Activated CD8-positive, alpha-beta memory T cell treated with anti-CD3 and anti-CD28 coated beads, Interleukin-2, amount 10 ng/mL, durations not matched to agents 7 days and 5 days (primary cell): ENCODE results near the gene ARHGEF6. TPM values are rescaled to one million over a fixed set of nuclear protein-coding genes. Genes with fewer than 3 reads are reported as not detected.
A peak's percentile ranks its signal among the peaks of the same experiment; 100 is the strongest.

Experiments used
- ATAC-seq: fragments of 150-1000 bp; cut with Tn5 transposase; one replicate; pipeline ENCODE4 v1.10.0; 2021; ENCODE audit warnings: moderate library complexity
- CTCF ChIA-PET: fragments of 350-600 bp; sonication (Branson Sonifier 250); formaldehyde crosslinking; loops from one replicate; lab custom pipeline; 2021; ENCODE audit warnings: antibody characterized with exemption; lab: Charles Lee
- DNase-seq: peaks from one replicate; pipeline ENCODE4 v3.0.0-alpha.2; 2020
- H3K27ac Mint-ChIP-seq: one replicate; pipeline ENCODE4 v1.8.0; 2021; ENCODE audit warnings: mild to moderate bottlenecking, mixed read lengths
- H3K27me3 Mint-ChIP-seq: one replicate; pipeline ENCODE4 v1.8.0; 2021; ENCODE audit warnings: mixed read lengths
- H3K36me3 Mint-ChIP-seq: one replicate; pipeline ENCODE4 v1.8.0; 2021; ENCODE audit warnings: mild to moderate bottlenecking, mixed read lengths
- H3K4me1 Mint-ChIP-seq: one replicate; pipeline ENCODE4 v1.8.0; 2021; ENCODE audit warnings: mixed read lengths
- H3K4me3 Mint-ChIP-seq: one replicate; pipeline ENCODE4 v1.8.0; 2021; ENCODE audit warnings: mild to moderate bottlenecking, moderate library complexity, mixed read lengths
- H3K9me3 Mint-ChIP-seq: one replicate; pipeline ENCODE4 v1.8.0; 2022; ENCODE audit warnings: low read depth, mixed read lengths
- total RNA-seq, 2 experiments: library from RNA; stranded (reverse); gene quantifications; one replicate each; pipeline ENCODE4 v1.2.3, GENCODE V29; 2021

Gene ARHGEF6
- total RNA-seq, 2 experiments from 2014 or later, result 108 to 126 TPM

- Mint-ChIP-seq H3K4me1 (peaks cover 70% of the 10 kb centered on the region), H3K36me3 (peaks cover 14% of the 10 kb centered on the region), H3K27ac (no peak overlapping the region), H3K9me3 (no peaks in the 10 kb centered on the region), H3K27me3 (no peaks in the 10 kb centered on the region), H3K4me3 (no peak overlapping the region)
- CTCF ChIA-PET, result interaction anchor here (1.6 kb wide), 1 partner anchor 24 kb away, joined by 5 read pairs; no protein-coding TSS in a partner anchor
- ATAC-seq (no peak), DNase-seq (no peak)
Observed at GRCh38 chrX:136752796-136753195, 27.9 kb downstream of the ARHGEF6 start.

DNA sequence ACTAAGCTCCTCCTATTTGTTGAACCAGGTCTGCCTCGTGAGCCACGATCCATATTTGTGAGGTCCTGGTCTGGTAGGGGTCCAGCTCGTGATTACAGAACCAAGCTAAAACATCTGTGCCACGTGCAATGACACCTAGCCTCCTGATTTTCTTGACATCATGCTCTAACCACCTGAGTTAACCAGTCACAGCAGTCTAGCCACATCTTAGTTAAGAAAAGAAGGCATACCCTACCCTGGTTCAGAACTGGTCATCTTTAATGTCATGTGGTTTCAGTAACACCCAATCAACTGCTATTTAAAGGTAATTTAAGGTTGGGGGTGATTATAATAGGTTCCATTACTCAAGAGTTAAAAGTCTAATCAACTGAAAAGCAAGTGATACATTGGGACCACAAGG, 28.4 kb downstream of the ARHGEF6 start:
- DNase-seq (no peak), ATAC-seq (no peak)
- Mint-ChIP-seq H3K27me3 (no peaks in the 10 kb centered on the region), H3K4me3 (no peak overlapping the region), H3K36me3 (peaks cover 10% of the 10 kb centered on the region), H3K4me1 (peaks cover 71% of the 10 kb centered on the region), H3K27ac (no peak overlapping the region), H3K9me3 (no peaks in the 10 kb centered on the region)
- CTCF ChIA-PET, result interaction anchor here (1.6 kb wide), 1 partner anchor 24 kb away, joined by 5 read pairs; no protein-coding TSS in a partner anchor

GRCh38 chrX:136750364-136750763, 30.4 kb downstream of the ARHGEF6 start:
- peak overlapping the region; percentile 39 for H3K27ac Mint-ChIP-seq
- ATAC-seq (peak; percentile 42), DNase-seq (no peak)
- CTCF ChIA-PET, result no interaction called here
- no peaks in the 10 kb centered on the region for H3K9me3 Mint-ChIP-seq
- H3K36me3 Mint-ChIP-seq, result peaks cover 18% of the 10 kb centered on the region
- H3K27me3 Mint-ChIP-seq, result no peaks in the 10 kb centered on the region
- H3K4me3 Mint-ChIP-seq, result no peak overlapping the region
- H3K4me1 Mint-ChIP-seq, result peaks cover 73% of the 10 kb centered on the region

GRCh38 chrX:136747003-136747986, 33.4 kb downstream of the ARHGEF6 start:
- CTCF ChIA-PET, result interaction anchor here (0.8 kb wide), 1 partner anchor 18 kb away, joined by 3 read pairs; no protein-coding TSS in a partner anchor
- Mint-ChIP-seq H3K4me1 (peaks cover 77% of the 10 kb centered on the region), H3K9me3 (no peaks in the 10 kb centered on the region), H3K27me3 (no peaks in the 10 kb centered on the region), H3K4me3 (no peak overlapping the region), H3K36me3 (peaks cover 47% of the 10 kb centered on the region), H3K27ac (peak overlapping the region; percentile 83)
- peak; percentile 81 for ATAC-seq
- DNase-seq, result peak; percentile 49

DNA sequence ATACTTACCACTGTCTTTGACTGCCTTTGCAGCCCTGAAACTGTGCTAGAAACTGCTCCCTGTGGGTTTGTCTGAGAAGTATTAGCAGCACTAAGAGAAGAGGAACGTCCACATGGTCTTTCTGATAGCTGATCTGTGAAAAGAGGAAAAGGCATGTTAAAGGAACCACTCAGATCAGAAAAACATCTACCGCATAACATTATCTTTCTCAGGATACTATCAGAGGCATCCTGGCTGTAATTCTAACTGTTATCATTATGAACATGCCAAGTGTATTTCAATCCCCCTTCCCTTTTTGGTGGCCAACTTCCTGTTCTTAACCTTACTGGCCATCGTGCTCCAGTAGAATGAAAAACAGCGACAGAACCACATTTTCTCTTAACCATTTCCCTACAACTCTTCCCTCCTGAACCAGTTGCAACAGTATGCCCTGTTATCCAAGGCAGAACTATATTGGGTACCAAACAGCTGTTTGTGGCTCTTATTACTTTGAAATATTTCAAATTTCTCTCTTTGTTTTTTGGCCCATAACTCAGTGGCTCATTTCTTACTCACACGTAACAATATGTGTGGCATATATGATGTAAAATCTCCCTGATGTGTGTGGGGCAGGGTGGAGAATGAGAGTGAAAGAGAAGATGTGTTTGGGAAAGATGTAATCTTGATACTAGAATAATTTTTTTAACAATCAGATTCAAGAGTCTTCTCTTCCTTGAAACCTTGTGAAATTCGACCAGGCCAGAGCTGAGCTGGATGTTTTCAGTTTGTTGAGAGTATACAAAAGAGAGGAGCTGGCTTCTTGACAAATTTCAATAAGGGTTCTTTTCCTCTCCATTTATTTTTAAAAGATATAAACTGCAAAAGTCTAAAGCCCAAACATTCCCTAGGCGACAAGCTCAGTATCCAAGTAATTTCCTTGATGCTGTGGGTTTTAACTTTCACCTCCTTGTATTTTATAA, 35.2 kb downstream of the ARHGEF6 start:
- Mint-ChIP-seq H3K9me3 (no peaks in the 10 kb centered on the region), H3K4me3 (no peak overlapping the region), H3K27ac (peak overlapping the region; percentile 69), H3K4me1 (peaks cover 67% of the 10 kb centered on the region), H3K27me3 (no peaks in the 10 kb centered on the region), H3K36me3 (peaks cover 49% of the 10 kb centered on the region)
- DNase-seq (no peak), ATAC-seq (no peak)
- CTCF ChIA-PET, result interaction anchor here (1.7 kb wide), 1 partner anchor 17 kb away, joined by 3 read pairs; no protein-coding TSS in a partner anchor

DNA sequence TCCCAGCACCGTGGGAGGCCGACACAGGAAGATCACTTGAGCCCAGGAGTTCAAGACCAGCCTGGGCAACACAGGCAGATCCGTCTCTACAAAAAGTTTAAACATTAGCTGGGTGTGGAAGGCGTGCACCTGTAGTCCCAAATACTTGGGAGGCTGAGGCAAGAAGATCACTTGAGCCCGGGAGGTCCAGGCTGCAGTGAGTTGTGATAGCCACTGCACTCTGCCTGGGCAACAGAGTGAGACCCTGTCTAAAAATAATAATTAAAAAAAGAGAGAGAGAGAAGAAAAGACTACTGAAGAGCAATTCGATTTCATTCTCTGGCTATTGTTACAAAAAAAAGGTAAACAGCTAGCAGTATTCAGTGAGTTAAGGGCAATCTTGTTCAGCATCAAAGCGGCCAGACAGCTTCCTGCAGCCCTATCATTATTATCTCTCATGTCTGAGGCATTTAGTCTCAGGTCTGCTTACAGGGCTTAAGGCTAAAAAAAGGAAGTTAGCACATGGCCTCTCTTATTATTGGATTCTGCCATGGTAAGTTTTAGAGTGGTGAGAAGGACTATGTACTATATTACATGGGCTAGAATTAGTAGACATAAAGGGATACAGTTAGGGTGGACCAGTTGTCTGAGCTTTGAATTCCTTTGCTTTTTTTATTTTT, 37.9 kb downstream of the ARHGEF6 start:
- DNase-seq, result no peak
- no peak overlapping the region for H3K27ac Mint-ChIP-seq
- peaks cover 49% of the 10 kb centered on the region for H3K4me1 Mint-ChIP-seq
- H3K4me3 Mint-ChIP-seq, result no peak overlapping the region
- ATAC-seq, result no peak
- H3K36me3 Mint-ChIP-seq, result peaks cover 66% of the 10 kb centered on the region
- H3K27me3 Mint-ChIP-seq, result no peaks in the 10 kb centered on the region
- CTCF ChIA-PET, result no interaction called here
- no peaks in the 10 kb centered on the region for H3K9me3 Mint-ChIP-seq

DNA sequence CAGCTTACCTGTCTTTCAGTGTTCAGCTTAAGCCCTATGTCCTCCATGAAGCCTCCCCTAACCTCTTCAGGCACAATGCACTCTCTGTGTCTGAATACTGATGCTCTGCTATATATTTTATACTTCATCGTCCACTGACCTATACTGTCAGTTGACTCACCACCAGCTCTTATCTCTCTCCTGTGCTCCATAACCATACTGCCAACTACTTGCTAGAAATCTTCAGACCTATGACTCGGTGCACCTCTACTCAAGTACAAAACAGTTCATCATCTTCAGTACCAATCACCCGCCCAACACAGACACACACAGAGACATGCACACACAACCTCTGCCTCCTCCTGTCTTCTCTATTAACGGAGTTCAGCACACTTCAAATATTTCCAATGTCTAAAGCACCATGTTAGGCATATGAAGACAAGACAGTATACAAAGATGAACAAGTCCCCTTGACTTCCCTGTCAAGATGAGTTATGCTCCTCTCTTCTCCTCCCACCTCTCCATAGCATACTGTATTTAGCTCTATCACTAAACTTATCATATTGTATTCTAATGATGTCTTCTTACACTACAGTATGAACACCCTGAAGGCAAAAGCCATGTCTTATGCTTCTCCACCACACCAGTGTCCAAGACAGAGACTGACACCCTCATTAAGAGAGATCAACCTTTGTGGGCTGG, 42.5 kb downstream of the ARHGEF6 start:
- peak overlapping the region; percentile 2 for H3K27ac Mint-ChIP-seq
- H3K27me3 Mint-ChIP-seq, result no peaks in the 10 kb centered on the region
- H3K4me3 Mint-ChIP-seq, result no peak overlapping the region
- DNase-seq (no peak), ATAC-seq (no peak)
- peaks cover 51% of the 10 kb centered on the region for H3K36me3 Mint-ChIP-seq
- CTCF ChIA-PET, result interaction anchor here (1.5 kb wide), 1 partner anchor 27 kb away, joined by 3 read pairs; no protein-coding TSS in a partner anchor
- H3K9me3 Mint-ChIP-seq, result no peaks in the 10 kb centered on the region
- H3K4me1 Mint-ChIP-seq, result peaks cover 22% of the 10 kb centered on the region

DNA sequence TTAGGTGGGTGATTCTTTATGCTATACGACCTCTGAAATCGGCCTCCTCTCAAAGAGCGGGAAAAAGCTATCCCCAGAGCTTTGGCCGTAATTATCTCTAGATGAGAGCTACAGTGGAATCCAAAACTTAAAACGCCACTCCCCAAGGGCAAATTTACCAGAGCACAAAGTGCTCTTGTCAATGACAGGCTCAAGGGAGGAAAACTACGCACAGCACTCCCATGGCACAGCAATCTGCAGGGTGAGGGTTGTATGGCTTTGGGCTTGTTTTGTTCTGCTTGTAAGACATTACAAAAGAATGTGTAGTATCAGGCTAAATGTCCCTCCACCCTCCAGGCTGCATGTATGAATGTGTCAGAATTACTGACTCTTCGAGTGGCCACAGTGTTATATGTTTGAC, 44.0 kb downstream of the ARHGEF6 start:
- Mint-ChIP-seq H3K4me1 (peaks cover 21% of the 10 kb centered on the region), H3K9me3 (no peaks in the 10 kb centered on the region), H3K27ac (no peak overlapping the region), H3K27me3 (no peaks in the 10 kb centered on the region), H3K36me3 (peaks cover 50% of the 10 kb centered on the region), H3K4me3 (no peak overlapping the region)
- ATAC-seq (no peak), DNase-seq (no peak)
- CTCF ChIA-PET, result interaction anchor here (1.0 kb wide), 1 partner anchor 188 kb away, joined by 3 read pairs; no protein-coding TSS in a partner anchor

- Mint-ChIP-seq H3K4me1 (peaks cover 25% of the 10 kb centered on the region), H3K36me3 (peaks cover 58% of the 10 kb centered on the region), H3K9me3 (no peaks in the 10 kb centered on the region), H3K27me3 (no peaks in the 10 kb centered on the region), H3K27ac (no peak overlapping the region), H3K4me3 (no peak overlapping the region)
- ATAC-seq, result no peak
- CTCF ChIA-PET, result no interaction called here
- DNase-seq, result no peak
Observed at GRCh38 chrX:136735601-136736000, 45.1 kb downstream of the ARHGEF6 start.

GRCh38 chrX:136733613-136734012, 47.1 kb downstream of the ARHGEF6 start:
- Mint-ChIP-seq H3K27ac (no peak overlapping the region), H3K4me1 (peaks cover 24% of the 10 kb centered on the region), H3K27me3 (no peaks in the 10 kb centered on the region), H3K36me3 (peaks cover 51% of the 10 kb centered on the region), H3K9me3 (no peaks in the 10 kb centered on the region), H3K4me3 (no peak overlapping the region)
- DNase-seq (no peak), ATAC-seq (no peak)
- CTCF ChIA-PET, result no interaction called here

DNA sequence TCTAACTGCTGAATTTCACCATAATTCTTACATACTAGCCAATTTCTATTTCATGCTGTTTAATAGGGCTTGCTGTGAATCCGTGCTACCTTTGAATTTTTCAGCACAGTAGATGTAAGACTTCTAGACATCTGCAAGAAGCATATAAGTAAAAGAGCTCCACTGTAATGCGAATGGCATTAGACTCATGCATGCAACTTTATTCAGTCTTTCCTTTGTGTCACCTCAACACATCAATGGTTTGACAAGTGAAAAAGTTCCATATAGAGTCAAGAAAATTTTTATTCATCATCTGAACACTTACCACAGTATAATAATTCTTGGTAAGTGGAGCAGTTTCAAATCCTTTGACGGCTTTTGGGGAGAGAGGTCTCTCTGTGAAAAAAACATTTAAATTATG, 48.9 kb downstream of the ARHGEF6 start:
- DNase-seq (no peak), ATAC-seq (no peak)
- Mint-ChIP-seq H3K27me3 (no peaks in the 10 kb centered on the region), H3K27ac (no peak overlapping the region), H3K9me3 (no peaks in the 10 kb centered on the region), H3K4me3 (no peak overlapping the region), H3K36me3 (peaks cover 49% of the 10 kb centered on the region), H3K4me1 (peaks cover 38% of the 10 kb centered on the region)
- CTCF ChIA-PET, result no interaction called here

- Mint-ChIP-seq H3K27ac (peak overlapping the region; percentile 40), H3K27me3 (no peaks in the 10 kb centered on the region), H3K4me1 (peaks cover 41% of the 10 kb centered on the region), H3K4me3 (no peak overlapping the region), H3K36me3 (peaks cover 50% of the 10 kb centered on the region), H3K9me3 (no peaks in the 10 kb centered on the region)
- DNase-seq, result no peak
- no peak for ATAC-seq
- CTCF ChIA-PET, result no interaction called here
Observed at GRCh38 chrX:136731207-136731782, 49.4 kb downstream of the ARHGEF6 start.
